ENCODE results near the gene ITIH4. TPM values are rescaled to one million over a fixed set of nuclear protein-coding genes. Genes with fewer than 3 reads are reported as not detected.

The ITIH4 gene
- total and polyA plus RNA-seq, 2 donors (not counting 1 experiment from before 2014, with no cell fraction given), result 21.5 to 38.5 TPM

- DNase-seq (no peak), ATAC-seq (ENCODE audit: low read depth) (no peak)
- Histone ChIP-seq H3K27me3 (replicated peaks in 1 of 4; ENCODE audit: control extremely low read depth in 1 of 4, control insufficient read depth in 3 of 4, insufficient read depth in 4 of 4, low read length in 3 of 4) (no peaks in the 10 kb centered on the region), H3K79me2 (ENCODE audit: control insufficient read depth, insufficient read depth, low read length) (no peaks in the 10 kb centered on the region), H3K4me1 (ENCODE audit: control insufficient read depth in 2 of 2, insufficient read depth in 2 of 2, low read length in 2 of 2) (no peaks in the 10 kb centered on the region), H2AFZ (ENCODE audit: insufficient read depth, low read depth, low read length, poor library complexity, severe bottlenecking) (no peak overlapping the region), H3K4me2 (replicated peaks; ENCODE audit: low read depth, low read length, poor library complexity, severe bottlenecking) (no peak overlapping the region), H4K20me1 (ENCODE audit: control insufficient read depth, insufficient read depth, low read length, poor library complexity, severe bottlenecking) (no peaks in the 10 kb centered on the region), H3K4me3 (ENCODE audit: control extremely low read depth in 1 of 5, extremely low read depth in 1 of 5, insufficient read depth in 1 of 5, low read depth in 2 of 5, low read length in 4 of 5) (no peak overlapping the region), H3K27ac (ENCODE audit: low read length in 2 of 2) (no peak overlapping the region), H3K9me3 (ENCODE audit: control extremely low read depth in 1 of 3, control insufficient read depth in 2 of 3, insufficient read depth in 1 of 3, low read length in 2 of 3) (no peaks in the 10 kb centered on the region), H3K36me3 (replicated peaks in 1 of 2; ENCODE audit: control extremely low read depth in 1 of 2, control insufficient read depth in 1 of 2, extremely low read depth in 1 of 2, insufficient read depth in 2 of 2, low read length in 1 of 2) (no peaks in the 10 kb centered on the region), H3K9ac (ENCODE audit: low read length) (no peak overlapping the region)
- ChIA-PET CTCF (interaction anchor here (1.4 kb wide), 1 partner anchor 13 kb away, joined by 4 read pairs; no protein-coding TSS in a partner anchor), POLR2A (interaction anchor here (0.6 kb wide), 1 partner anchor 254 kb away, joined by 3 read pairs; no protein-coding TSS in a partner anchor)
- H3K4me3 Mint-ChIP-seq, result no peak overlapping the region
- no peaks in the 10 kb centered on the region for H3K4me1 Mint-ChIP-seq
- H3K9me3 Mint-ChIP-seq (ENCODE audit: insufficient read depth), result no peaks in the 10 kb centered on the region
- intact Hi-C loops (cut with micrococcal nuclease), result no loop called here
- WGBS (ENCODE audit: insufficient coverage), result 90% methylated on average over 16 of the region's 16 CpGs
- TF ChIP-seq EZH2 (IDR thresholded peaks at IDR 0.05; ENCODE audit: borderline replicate concordance, insufficient read depth, low read depth, low read length, poor library complexity, severe bottlenecking) (no peak), CTCF (IDR thresholded peaks at IDR 0.05) (no peak)
- no peaks in the 10 kb centered on the region for H3K27me3 Mint-ChIP-seq
- no peak overlapping the region for H3K27ac Mint-ChIP-seq
These were observed 41.4 kb downstream of the ITIH4 start for GRCh38 chr3:52788890-52789745.

Data from B cell (primary cell).